Small intestine (tissue), 7 donors: ENCODE results near the gene SLC16A6. TPM values are rescaled to one million over a fixed set of nuclear protein-coding genes. Genes with fewer than 3 reads are reported as not detected.
"Not testable (repeated sequence)": the region's sequence is repeated elsewhere in the genome, so short reads cannot be mapped to it uniquely, and the experiment has no call there.

Experiments used
- DNase-seq, 2 donors: peaks; one replicate each; pipeline versions ENCODE4 v3.0.0 to v3.0.0-alpha.2; 2013
- FAIRE-seq: peaks from 2 replicates; lab custom pipeline; 2012; peaks lifted over from hg19 to GRCh38; lab: Jason Lieb, UNC
- H3K27ac ChIP-seq, 3 donors: one replicate each; pipeline ENCODE4 v1.5.1; 2013; ENCODE audit warnings: low read length in 2 of 3, mild to moderate bottlenecking in 2 of 3, control low read depth in 1 of 3, inconsistent platforms in 1 of 3, low read depth in 1 of 3, moderate library complexity in 1 of 3
- H3K27me3 ChIP-seq, 3 donors: one replicate each; pipeline ENCODE4 v1.6.1; 2013; ENCODE audit warnings: low read length in 3 of 3, inconsistent platforms in 1 of 3; ENCODE audit not compliant: control insufficient read depth in 3 of 3, insufficient read depth in 3 of 3
- H3K36me3 ChIP-seq, 3 donors: one replicate each; pipeline ENCODE4 v1.6.1; 2013; ENCODE audit warnings: low read length in 3 of 3, inconsistent platforms in 1 of 3, low read depth in 1 of 3, mild to moderate bottlenecking in 1 of 3, moderate library complexity in 1 of 3; ENCODE audit not compliant: control insufficient read depth in 3 of 3, insufficient read depth in 2 of 3
- H3K4me1 ChIP-seq, 3 donors: one replicate each; pipeline ENCODE4 v1.6.1; 2013; ENCODE audit warnings: low read length in 2 of 3, inconsistent platforms in 1 of 3, low read depth in 1 of 3, mild to moderate bottlenecking in 1 of 3, moderate library complexity in 1 of 3; ENCODE audit not compliant: control insufficient read depth in 3 of 3, insufficient read depth in 2 of 3
- H3K4me3 ChIP-seq, 3 donors: one replicate each; pipeline ENCODE4 v1.5.1; 2013; ENCODE audit warnings: low read length in 3 of 3, control low read depth in 1 of 3, inconsistent platforms in 1 of 3, low read depth in 1 of 3, mild to moderate bottlenecking in 1 of 3, moderate library complexity in 1 of 3
- H3K9me3 ChIP-seq, 2 donors: one replicate each; pipeline ENCODE4 v1.6.1; 2013; ENCODE audit warnings: low read depth in 1 of 2, low read length in 1 of 2; ENCODE audit not compliant: control insufficient read depth in 2 of 2, insufficient read depth in 1 of 2
- WGBS, 3 donors: extraction: QIAGEN DNeasy Blood & Tissue Kit; methylation state at CpG; one replicate each; pipeline ENCODE4 v1.1.7; 2013; 5-methylcytosine and 5-hydroxymethylcytosine counted together
- polyA plus RNA-seq, 4 donors: library from polyadenylated mRNA; stranded (reverse) in 3 of 4; unstranded in 1 of 4; fragments of 200-250 nt in 3 of 4; fragments of 120-200 nt in 1 of 4; gene quantifications; one replicate each; pipeline versions ENCODE4 v1.2.1 to v1.2.3, GENCODE V29; 2013
- donor health status: healthy with polysubstance abuse.
- donor health status: control.
- donor health status: control.
- donor health status: Bipolar disorder and iron deficiency.
- donor health status: healthy.

SLC16A6 gene
- polyA plus RNA-seq, 4 donors = 0.18 to 0.25 TPM; not detected in 2

DNA sequence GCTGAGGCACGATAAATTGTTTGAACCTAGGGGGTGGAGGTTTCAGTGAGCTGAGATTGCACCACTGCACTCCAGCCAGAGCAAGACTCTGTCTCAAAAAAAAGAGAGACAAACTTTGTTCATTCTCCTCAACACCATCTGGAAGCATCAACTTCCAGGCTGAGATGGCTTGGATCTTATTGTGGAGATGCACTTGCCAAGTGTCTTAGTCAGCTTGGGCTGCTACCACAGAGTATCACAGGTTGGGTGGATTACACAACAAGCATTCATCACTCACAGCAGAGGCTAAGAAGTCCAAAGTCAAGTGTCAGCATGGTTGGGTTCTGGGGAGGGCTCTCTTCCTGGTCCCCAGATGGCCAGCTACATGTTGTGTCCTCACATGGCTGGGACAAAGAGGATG lies 58.2 kb downstream of the SLC16A6 start:
- H3K27me3 ChIP-seq, DNase-seq, H3K4me1 ChIP-seq, H3K36me3 ChIP-seq, H3K4me3 ChIP-seq, H3K27ac ChIP-seq, H3K9me3 ChIP-seq, FAIRE-seq: not testable (repeated sequence)
- 75 to 92% (median 80%) methylated on average over 1 of the region's 1 CpG for whole genome bisulfite sequencing, 3 donors

DNA sequence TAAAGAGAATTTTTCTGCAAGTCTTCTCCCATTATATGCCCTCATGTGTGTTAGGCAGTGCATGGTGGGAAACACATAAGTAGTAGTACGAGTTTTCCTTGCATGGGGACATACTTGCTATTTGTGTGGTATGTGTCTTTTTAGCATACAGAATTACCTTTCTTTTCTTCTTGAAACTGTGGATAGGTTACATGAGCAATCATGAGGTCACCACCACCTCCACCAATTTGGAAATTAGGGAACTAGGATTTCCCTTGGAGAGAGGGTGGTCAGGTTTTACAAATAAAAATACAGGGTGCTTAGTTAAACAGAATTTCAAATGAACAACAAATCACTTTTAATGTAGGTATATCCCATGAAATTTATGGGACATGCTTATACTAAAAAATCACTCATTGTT lies 59.4 kb downstream of the SLC16A6 start:
- FAIRE-seq (no peak), DNase-seq (no peak)
- no peak overlapping the region for H3K4me3 ChIP-seq
- WGBS, 3 donors = 100% methylated on average over 1 of the region's 1 CpG; no CpG with 5 or more reads in 1 of the 3 donors
- H3K9me3 ChIP-seq = no peaks in the 10 kb centered on the region
- H3K4me1 ChIP-seq = no peaks in the 10 kb centered on the region
- H3K36me3 ChIP-seq = no peaks in the 10 kb centered on the region
- H3K27me3 ChIP-seq = no peaks in the 10 kb centered on the region
- no peak overlapping the region for H3K27ac ChIP-seq

DNA sequence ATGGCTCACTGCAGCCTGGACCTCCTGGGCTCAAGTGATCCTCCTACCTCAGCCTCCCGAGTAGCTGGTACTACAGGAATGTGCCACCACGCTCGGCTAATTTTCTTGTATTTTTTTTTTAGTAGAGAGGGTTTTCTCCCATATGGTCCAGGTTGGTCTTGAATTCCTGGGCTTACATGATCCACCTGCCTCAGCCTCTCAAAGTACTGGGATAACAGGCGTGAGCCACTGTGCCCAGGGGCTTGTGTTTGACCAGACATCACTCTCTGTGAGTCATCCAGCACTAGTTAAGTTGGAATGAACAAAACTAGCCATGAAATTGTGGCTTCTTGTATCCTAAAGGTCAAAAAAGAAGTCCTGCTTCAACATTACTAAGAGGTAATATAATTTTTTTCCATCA lies 59.8 kb downstream of the SLC16A6 start:
- not testable (repeated sequence) for DNase-seq, H3K27ac ChIP-seq, H3K4me1 ChIP-seq, H3K9me3 ChIP-seq, FAIRE-seq, H3K4me3 ChIP-seq, H3K36me3 ChIP-seq, H3K27me3 ChIP-seq
- WGBS, 3 donors = 88 to 97% (median 89%) methylated on average over 4 of the region's 4 CpGs

DNA sequence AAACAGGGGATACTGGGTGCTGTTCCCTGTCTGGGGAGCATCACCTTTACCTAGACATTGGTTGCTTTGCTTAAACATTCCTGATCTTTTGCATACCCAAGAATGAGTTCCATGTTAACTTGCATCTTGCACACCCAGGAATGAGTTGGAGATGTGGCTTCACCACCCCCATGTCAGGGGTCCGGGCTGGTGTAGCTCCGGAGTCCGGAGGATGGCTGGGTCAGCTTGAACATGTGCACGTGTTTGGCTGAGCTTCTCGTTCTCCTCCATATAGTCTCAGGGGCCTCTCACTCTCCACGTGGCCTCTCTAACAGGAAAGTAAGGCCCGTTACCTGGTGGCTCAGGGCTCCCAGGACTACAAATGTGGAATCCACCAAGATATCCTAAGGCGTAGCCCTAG lies 61.3 kb downstream of the SLC16A6 start:
- DNase-seq = no peak
- H3K9me3 ChIP-seq = no peaks in the 10 kb centered on the region
- no peaks in the 10 kb centered on the region for H3K4me1 ChIP-seq
- 88 to 95% (median 93%) methylated on average over 8 of the region's 8 CpGs for WGBS, 3 donors
- no peak overlapping the region for H3K4me3 ChIP-seq
- no peak for FAIRE-seq
- H3K36me3 ChIP-seq = no peaks in the 10 kb centered on the region
- no peak overlapping the region for H3K27ac ChIP-seq
- no peaks in the 10 kb centered on the region for H3K27me3 ChIP-seq

DNA sequence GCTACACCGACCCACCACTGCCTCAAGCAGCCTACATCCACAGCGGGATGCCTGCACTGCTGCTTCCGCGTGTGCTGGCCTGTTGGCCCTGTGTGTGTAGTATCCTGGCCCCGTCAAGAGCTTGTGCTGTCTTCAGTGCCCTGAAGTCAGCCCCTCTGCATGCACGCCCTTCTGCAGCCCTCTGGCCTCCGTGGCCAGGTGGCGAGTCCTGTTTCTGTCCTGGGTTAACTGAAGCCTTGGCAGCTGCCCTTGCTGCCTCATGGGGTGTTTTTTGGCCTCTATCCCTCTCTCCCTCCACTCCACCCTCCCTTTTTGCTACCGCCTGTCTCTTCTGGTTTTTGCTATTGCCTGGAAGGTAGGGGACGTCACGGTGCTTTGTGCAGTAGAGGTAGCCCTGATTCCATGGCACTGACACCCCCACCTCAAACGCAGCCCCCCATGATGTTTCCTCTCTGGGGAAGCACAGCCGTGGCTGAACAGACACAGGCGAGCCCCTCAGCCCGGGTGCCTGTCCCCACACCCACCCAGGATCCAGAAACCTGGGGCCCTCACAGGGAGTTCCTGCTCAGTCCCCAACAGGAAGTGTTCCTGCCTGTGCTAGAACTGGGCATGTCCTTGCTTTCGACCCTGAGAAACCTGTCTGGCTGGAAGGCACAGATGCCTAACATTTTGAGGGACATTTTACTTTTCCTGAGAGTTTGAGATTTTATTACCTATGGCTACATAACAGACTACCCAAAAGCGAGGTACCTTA lies 61.9 kb downstream of the SLC16A6 start:
- Histone ChIP-seq H3K27ac (no peak overlapping the region), H3K36me3 (no peaks in the 10 kb centered on the region), H3K9me3 (no peaks in the 10 kb centered on the region), H3K4me3 (no peak overlapping the region), H3K27me3 (no peaks in the 10 kb centered on the region), H3K4me1 (no peaks in the 10 kb centered on the region)
- DNase-seq = no peak
- no peak for FAIRE-seq
- 80 to 88% (median 82%) methylated on average over 17 of the region's 17 CpGs for whole genome bisulfite sequencing, 3 donors

DNA sequence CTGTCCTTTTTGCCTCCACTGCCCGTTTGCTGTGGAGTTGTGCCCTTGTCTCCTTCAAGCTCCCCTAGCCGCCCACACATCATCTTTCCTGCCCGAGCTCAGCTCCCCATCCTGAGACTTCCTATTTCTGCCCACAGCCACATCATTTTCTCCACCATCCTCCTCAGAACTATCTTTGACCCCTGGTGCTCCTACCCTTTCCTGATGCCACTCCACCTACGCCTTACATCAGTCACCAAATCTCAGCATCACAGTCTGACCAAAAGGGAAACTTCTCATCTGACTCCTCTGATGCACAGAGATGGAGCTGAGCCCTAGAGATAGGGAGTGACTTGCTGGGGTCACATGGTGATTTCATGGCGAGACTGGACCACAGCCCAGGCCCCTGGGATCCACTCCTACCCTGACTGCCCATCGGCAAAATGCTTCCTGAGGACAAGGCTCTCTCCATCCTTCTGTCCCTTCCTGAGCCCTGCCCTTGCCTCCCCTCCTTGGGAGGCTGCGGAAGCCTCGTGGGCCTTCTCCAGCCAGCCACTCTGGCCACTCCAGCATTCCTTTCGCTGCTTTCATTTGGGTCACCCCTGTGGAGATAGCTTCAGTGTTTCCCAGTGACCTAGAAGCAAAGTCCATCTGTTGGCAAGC lies 62.8 kb downstream of the SLC16A6 start:
- not testable (repeated sequence) for H3K27ac ChIP-seq, H3K36me3 ChIP-seq, H3K4me1 ChIP-seq, H3K9me3 ChIP-seq, H3K4me3 ChIP-seq, DNase-seq, FAIRE-seq, H3K27me3 ChIP-seq
- 77 to 83% (median 78%) methylated on average over 8 to 9 of the region's 9 CpGs for WGBS, 3 donors

DNA sequence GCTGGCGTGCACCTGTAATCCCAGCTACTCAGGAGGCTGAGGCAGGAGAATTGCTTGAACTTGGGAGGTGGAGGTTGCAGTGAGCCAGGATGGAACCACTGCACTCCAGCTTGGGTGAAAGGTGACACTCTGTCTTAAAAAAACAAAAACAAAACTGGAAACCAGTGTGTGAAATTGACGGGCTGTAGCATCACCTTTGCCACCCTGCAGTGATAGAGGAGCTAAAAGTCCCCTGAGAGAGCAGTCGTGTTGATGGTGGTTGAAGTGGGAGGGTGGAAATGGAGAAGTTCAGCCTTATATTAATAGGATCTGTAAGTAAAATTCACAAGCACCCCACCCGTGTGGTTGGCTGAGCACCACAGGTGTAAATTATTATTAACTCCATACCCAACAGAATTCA lies 65.9 kb downstream of the SLC16A6 start:
- DNase-seq, H3K27ac ChIP-seq, H3K9me3 ChIP-seq, H3K4me1 ChIP-seq, H3K27me3 ChIP-seq, H3K4me3 ChIP-seq, FAIRE-seq, H3K36me3 ChIP-seq: not testable (repeated sequence)
- WGBS, 3 donors = 54 to 81% (median 66%) methylated on average over 4 of the region's 4 CpGs

DNA sequence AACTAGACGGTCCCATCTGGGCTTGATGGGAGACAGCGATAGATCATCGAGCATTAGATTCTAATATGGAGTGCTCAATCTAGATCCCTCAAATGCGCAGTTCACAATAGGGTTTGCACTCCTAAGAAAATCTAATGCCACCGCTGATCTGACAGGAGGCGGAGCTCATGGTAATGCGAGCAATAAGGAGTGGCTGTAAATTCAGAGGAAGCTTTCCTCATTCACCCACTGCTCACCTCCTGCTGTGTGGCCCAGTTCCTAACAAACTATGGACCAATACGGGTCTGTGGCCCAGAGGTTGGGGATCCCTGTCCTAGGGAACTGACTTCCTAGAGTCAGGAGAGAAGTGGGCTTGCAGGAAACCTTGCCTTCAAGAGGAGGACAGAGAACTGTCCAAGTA lies 68.3 kb downstream of the SLC16A6 start:
- H3K4me1 ChIP-seq = no peaks in the 10 kb centered on the region
- H3K27ac ChIP-seq = no peak overlapping the region
- no peaks in the 10 kb centered on the region for H3K36me3 ChIP-seq
- H3K4me3 ChIP-seq = no peak overlapping the region
- H3K27me3 ChIP-seq = no peaks in the 10 kb centered on the region
- FAIRE-seq (no peak), DNase-seq (no peak)
- no peaks in the 10 kb centered on the region for H3K9me3 ChIP-seq
- 82 to 88% (median 82%) methylated on average over 8 of the region's 8 CpGs for WGBS, 3 donors
